ENCODE data around the gene REC8.
A peak's percentile ranks its signal among the peaks of the same experiment; 100 is the strongest.

REC8 gene, protein sequence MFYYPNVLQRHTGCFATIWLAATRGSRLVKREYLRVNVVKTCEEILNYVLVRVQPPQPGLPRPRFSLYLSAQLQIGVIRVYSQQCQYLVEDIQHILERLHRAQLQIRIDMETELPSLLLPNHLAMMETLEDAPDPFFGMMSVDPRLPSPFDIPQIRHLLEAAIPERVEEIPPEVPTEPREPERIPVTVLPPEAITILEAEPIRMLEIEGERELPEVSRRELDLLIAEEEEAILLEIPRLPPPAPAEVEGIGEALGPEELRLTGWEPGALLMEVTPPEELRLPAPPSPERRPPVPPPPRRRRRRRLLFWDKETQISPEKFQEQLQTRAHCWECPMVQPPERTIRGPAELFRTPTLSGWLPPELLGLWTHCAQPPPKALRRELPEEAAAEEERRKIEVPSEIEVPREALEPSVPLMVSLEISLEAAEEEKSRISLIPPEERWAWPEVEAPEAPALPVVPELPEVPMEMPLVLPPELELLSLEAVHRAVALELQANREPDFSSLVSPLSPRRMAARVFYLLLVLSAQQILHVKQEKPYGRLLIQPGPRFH

GRCh38 chr14:24171422-24172260 lies at the start of gene REC8:
Gene REC8 (plus strand): TSS chr14:24172080. CDS start chr14:24172553, 473 bp downstream.
- peak; percentile 87 for DNase-seq

GRCh38 chr14:24122416-24122815 lies 49.5 kb upstream of the REC8 start:
- DNase-seq: no peak

DNA sequence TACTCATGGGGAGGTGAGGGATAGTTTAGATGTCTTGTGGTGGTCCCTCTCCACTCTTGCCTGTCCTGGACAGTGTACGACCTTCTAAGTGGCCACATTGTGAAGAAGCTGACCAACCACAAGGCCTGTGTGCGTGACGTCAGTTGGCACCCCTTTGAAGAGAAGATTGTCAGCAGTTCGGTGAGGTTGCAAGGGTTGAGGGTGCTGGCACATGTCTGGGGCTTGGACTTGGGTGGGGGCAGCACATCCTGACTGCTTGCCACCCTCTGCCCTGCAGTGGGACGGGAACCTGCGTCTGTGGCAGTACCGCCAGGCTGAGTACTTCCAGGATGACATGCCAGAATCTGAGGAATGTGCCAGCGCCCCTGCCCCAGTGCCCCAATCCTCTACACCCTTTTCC lies 49.0 kb upstream of the REC8 start:
- no peak for DNase-seq

DNA sequence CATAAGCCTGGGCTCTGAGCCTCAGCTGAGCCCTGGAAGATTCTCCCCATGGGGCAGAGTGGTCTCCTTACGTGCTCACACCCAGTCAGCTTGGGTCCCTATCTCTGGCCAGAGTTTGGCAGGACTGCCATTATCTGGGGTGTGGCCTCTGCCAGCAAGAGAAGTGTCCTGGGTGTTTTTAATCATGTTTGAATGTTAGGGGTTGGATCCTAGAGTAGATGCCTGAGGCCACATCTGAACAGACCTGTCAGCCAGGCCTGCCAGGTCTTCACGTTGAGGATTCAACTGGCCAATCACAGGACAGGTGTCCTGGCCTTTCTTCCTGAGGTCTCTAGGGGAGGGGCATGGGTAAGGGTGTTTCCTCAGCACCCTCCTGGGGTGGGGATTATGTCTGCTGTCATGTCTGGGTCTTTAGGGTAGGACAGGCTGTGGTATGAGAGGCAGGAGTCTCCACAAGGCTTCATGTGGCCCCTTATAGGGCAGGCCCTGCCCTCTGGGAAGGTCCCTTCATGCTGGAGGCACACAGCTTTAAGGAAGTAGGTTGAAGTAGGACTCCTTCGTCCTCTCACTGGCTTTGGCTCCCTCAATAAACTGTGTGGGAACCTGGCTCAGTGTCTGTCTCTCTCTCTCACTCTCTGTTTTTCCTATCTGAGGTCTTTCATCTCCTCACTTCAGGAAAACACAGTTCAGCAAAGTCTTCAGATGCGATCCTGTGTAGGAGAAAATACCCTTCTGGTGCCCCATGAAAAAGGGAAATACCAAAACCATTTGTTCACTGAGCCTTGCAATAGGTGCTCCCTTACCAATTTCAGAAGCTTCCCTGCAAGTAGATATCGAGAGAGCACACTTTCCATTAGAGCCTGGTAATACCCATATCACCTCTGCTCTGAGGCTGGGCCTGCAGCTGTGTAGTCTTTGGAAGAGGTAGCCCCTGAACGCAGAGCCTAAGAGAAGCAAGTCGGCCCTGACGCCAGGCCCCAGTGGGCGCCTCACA lies 48.2 kb upstream of the REC8 start:
- no peak for DNase-seq

- no peak for DNase-seq
Measured at GRCh38 chr14:24126939-24127338, 44.9 kb upstream of the REC8 start.

DNA sequence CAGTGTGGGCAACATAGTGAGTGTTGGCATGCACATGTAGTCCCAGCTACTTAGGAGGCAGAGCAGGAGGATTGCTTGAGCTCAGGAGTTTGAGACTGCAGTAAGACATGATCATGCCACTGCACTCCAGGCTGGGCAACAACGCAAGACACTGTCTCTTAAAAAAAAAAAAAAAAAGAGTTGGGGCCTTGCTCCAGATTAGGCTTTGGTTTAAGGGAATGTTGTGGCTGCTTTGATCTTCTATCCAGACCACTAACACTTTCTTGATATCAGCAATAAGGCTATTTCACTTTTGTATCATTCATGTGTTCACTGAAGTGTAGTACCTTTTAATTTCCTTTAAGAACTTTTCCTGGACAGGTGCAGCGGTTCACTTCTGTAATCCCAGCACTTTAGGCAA lies 44.2 kb upstream of the REC8 start:
- no peak for DNase-seq

DNA sequence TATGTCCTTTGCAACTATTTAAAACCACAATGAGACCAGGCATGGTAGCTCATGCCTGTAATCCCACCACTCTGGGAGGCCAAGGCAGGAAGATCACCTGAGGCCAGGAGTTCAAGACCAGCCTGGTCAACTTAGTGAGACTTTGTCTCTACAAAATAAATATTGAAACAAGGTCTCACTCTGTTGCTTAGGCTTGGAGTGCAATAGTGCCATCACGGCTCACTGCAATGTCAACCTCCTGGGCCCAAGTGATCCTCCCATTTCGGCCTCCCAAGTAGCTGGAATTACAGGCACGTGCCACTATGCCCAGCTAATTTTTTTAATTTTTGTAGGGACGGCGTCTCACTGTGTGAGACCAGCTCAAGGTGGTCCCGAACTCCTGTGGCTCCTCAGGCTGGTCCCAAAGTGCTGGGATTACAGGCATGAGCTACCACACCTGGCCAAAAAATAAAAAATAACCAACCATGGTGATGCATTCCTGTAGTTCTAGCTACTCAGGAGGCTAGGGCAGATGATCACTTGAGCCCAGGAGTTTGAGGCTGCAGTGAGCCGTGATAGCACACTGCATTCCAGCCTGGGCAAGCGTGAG lies 42.4 kb upstream of the REC8 start:
- DNase-seq: no peak

DNA sequence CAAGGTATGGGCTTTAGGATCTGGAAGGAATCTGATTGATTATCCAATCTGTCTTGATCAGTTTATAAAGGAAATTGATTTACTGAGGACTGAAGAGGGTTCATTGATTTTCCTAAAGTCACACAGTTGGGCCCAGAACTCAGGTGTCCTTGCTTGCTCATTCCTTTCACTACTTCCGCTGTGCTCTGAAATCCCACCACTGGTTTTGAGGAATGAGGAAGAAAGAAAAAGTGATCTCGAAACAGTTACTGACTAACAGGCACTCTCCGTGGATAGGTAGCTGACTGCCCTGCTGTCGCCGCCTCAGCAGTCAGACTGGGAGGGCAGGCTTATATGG lies 41.5 kb upstream of the REC8 start, which contains the start of gene FITM1:
TSS of gene FITM1 (plus strand) at position 280 of the 337 bp plus-strand sequence. CDS start 905 bp downstream, outside the sequence.
- DNase-seq: no peak

GRCh38 chr14:24130717-24131548 lies 40.9 kb upstream of the REC8 start:
- no peak for DNase-seq

DNA sequence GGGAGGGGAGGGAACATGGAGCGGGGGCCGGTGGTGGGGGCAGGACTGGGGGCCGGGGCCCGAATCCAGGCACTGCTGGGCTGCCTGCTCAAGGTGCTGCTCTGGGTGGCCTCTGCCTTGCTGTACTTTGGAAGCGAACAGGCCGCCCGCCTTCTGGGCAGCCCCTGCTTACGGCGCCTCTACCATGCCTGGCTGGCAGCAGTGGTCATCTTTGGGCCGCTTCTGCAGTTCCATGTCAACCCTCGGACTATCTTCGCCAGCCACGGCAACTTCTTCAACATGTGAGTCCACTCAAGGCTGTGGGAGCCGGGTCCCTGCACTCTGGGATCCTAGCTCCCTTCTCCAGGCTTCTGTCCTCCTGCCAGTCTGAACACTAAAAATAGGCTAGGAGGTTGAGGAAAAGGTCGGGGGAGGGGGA lies 40.3 kb upstream of the REC8 start:
- DNase-seq: no peak

DNA sequence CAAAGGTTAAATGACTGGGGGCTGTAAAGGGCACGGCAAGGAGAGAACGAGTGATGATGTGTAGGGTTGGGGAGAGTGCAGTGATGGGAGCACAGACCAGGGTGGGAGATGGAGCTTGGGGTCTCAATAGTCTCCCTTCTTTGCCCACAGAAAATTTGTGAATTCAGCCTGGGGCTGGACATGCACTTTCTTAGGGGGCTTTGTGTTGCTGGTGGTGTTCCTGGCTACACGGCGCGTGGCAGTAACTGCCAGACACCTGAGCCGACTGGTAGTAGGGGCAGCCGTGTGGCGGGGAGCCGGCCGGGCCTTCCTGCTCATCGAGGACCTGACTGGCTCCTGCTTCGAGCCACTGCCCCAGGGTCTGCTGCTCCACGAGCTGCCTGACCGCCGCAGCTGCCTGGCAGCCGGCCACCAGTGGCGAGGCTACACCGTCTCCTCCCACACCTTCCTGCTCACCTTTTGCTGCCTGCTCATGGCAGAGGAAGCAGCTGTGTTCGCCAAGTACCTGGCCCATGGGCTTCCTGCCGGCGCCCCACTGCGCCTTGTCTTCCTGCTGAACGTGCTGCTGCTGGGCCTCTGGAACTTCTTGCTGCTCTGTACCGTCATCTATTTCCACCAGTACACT lies 39.7 kb upstream of the REC8 start:
- DNase-seq: no peak

DNA sequence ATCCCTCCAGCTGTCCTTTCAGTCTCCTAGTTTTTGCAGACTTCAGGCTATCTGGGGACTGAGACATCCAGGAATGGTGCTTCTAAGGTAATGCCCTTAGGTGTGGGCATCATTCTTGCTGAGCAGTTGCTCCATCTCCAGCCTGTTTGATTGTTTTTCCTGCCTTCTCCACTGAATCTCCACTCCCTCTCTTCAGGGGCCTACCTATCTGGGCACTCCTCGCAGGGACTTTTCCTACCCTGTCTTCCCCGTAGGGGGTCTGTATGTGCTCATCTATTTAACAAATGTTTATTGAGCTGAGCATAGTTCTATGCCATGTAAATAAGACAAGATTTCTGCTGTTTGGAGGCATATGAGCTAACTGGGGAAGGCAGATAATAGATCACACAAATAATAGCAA lies 38.9 kb upstream of the REC8 start:
- no peak for DNase-seq

GRCh38 chr14:24133735-24134134 lies 38.1 kb upstream of the REC8 start:
- DNase-seq: no peak

DNA sequence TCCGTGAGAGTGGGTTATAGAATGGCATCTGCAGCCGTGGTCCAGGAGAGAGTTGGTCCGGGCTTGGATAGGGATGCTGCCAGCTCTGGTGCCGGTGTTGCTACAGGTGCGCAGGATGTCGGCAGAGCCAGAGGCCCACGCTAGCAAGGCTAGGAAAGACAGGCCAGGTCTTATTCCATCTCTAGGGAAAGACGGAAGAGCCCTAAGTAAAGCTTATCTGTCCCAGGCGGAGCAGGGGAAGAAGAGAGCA lies 36.4 kb upstream of the REC8 start:
- DNase-seq: no peak

GRCh38 chr14:24135834-24136683 lies 35.8 kb upstream of the REC8 start, which contains the start of gene PSME1:
Gene PSME1 (plus strand): TSS chr14:24136194. CDS start chr14:24136263, 69 bp downstream.
- peak; percentile 82 for DNase-seq

DNA sequence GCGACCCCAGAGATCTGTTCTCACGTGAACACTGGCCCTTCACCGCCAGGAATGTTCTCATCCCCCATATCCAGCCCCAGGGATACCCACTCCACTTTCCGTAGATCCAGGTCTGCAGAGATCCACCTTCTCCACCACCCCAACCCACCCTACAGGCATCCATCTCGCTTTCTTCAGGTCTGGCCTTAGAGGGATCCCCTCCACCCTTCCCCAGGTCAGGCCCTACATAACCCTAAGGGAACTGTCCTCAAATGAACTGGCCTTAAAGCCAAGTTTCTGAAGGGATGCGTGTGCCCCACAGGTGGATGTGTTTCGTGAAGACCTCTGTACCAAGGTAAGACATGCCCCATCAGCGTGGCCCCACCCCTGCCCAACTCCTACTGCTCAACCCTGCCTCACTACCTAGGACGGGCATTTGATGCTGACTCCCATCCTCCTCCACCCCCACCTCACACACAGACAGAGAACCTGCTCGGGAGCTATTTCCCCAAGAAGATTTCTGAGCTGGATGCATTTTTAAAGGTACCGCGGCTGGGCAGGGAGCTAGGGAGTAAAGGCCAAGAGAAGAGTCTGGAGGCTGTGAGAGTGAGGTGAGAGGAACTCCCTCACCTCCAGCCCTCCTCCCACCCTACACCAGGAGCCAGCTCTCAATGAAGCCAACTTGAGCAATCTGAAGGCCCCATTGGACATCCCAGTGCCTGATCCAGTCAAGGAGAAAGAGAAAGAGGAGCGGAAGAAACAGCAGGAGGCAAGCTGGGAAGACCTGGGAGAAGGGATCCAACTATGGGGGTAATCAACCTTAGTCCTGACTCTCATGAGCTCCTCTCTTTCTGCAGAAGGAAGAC lies 35.0 kb upstream of the REC8 start:
- DNase-seq: no peak

DNA sequence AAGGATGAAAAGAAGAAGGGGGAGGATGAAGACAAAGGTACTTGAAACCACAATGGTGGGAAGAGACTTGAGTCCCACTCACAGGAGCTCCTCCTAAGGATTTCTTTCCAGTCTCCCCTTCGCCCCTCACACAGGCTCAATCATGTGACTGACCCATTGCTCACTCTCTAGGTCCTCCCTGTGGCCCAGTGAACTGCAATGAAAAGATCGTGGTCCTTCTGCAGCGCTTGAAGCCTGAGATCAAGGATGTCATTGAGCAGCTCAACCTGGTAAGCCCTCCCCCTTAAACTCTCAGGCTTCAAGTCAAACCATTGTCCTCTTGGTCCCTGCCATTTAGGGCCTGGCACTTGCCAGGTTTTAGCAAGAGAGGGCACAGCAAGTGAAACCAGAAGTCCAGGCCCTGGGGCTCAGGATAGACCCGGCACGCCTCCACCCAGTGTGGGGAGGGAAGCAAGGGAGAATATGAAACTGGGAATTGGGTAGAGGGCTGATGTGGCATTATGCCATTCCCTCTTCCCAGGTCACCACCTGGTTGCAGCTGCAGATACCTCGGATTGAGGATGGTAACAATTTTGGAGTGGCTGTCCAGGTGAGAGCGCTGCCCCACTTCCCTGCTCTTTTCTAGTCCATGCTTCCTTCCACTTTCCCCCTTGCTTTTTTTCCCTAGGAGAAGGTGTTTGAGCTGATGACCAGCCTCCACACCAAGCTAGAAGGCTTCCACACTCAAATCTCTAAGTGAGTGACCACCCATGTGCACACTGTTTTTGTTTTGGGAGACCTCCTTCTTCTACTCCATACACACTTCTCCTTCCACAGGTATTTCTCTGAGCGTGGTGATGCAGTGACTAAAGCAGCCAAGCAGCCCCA lies 34.1 kb upstream of the REC8 start:
- no peak for DNase-seq
